ENCODE data around the gene ARHGAP30. TPM values are rescaled to one million over a fixed set of nuclear protein-coding genes. Genes with fewer than 3 reads are reported as not detected.
A peak's percentile ranks its signal among the peaks of the same experiment; 100 is the strongest.

ARHGAP30 gene
- total RNA-seq, 1 experiment from 2014 or later = 1.7 TPM

GRCh38 chr1:161051219-161051618, 18.5 kb downstream of the ARHGAP30 start:
- intact Hi-C loops (cut with micrococcal nuclease; ENCODE audit: unreplicated experiment) = no loop called here
- Mint-ChIP-seq H3K4me3 (ENCODE audit: low read depth, unreplicated experiment) (no peak overlapping the region), H3K27ac (ENCODE audit: unreplicated experiment) (no peak overlapping the region), H3K4me1 (ENCODE audit: low read depth, unreplicated experiment) (no peaks in the 10 kb centered on the region), H3K27me3 (ENCODE audit: unreplicated experiment) (no peaks in the 10 kb centered on the region), H3K36me3 (ENCODE audit: insufficient read depth, unreplicated experiment) (peaks cover 31% of the 10 kb centered on the region), H3K9me3 (ENCODE audit: low read depth, unreplicated experiment) (peaks cover 9% of the 10 kb centered on the region)
- BruUV-seq (replicated peaks) = no TSS peak
- CTCF ChIA-PET = interaction anchor here (0.8 kb wide), 1 partner anchor 30 kb away, joined by 5 read pairs; the partner anchor contains the start of gene F11R
- no peak for DNase-seq
- TF ChIP-seq CTCF (IDR thresholded peaks at IDR 0.05; ENCODE audit: unreplicated experiment) = no peak

- intact Hi-C loops (cut with micrococcal nuclease; ENCODE audit: unreplicated experiment) = loop anchor here (5.0 kb wide), 1 partner anchor 33 kb away; no protein-coding TSS in a partner anchor
- Mint-ChIP-seq H3K27me3 (ENCODE audit: unreplicated experiment) (no peaks in the 10 kb centered on the region), H3K27ac (ENCODE audit: unreplicated experiment) (peak overlapping the region; percentile 68), H3K36me3 (ENCODE audit: insufficient read depth, unreplicated experiment) (peaks cover 52% of the 10 kb centered on the region), H3K4me3 (ENCODE audit: low read depth, unreplicated experiment) (no peak overlapping the region), H3K9me3 (ENCODE audit: low read depth, unreplicated experiment) (peaks cover 9% of the 10 kb centered on the region), H3K4me1 (ENCODE audit: low read depth, unreplicated experiment) (no peaks in the 10 kb centered on the region)
- no peak for DNase-seq
- CTCF ChIA-PET = interaction anchor here (0.6 kb wide), 1 partner anchor 594 kb away, joined by 3 read pairs; no protein-coding TSS in a partner anchor
- no TSS peak for BruUV-seq (replicated peaks)
- no peak for TF ChIP-seq CTCF (IDR thresholded peaks at IDR 0.05; ENCODE audit: unreplicated experiment)
Measured at GRCh38 chr1:161048949-161049722, 20.6 kb downstream of the ARHGAP30 start.

- no peaks in the 10 kb centered on the region for H3K27me3 Mint-ChIP-seq (ENCODE audit: unreplicated experiment)
- CTCF ChIA-PET = interaction anchor here (1.0 kb wide), 1 partner anchor 9 kb away, joined by 3 read pairs; the partner anchor contains the start of gene TSTD1
- TF ChIP-seq CTCF (IDR thresholded peaks at IDR 0.05; ENCODE audit: unreplicated experiment) = no peak
- intact Hi-C loops (cut with micrococcal nuclease; ENCODE audit: unreplicated experiment) = loop anchor here (5.0 kb wide), 1 partner anchor 35 kb away; no protein-coding TSS in a partner anchor
- no TSS peak for BruUV-seq (replicated peaks)
- DNase-seq = no peak
- peaks cover 54% of the 10 kb centered on the region for H3K36me3 Mint-ChIP-seq (ENCODE audit: insufficient read depth, unreplicated experiment)
- peak overlapping the region; percentile 68 for H3K27ac Mint-ChIP-seq (ENCODE audit: unreplicated experiment)
- no peaks in the 10 kb centered on the region for H3K4me1 Mint-ChIP-seq (ENCODE audit: low read depth, unreplicated experiment)
- peaks cover 7% of the 10 kb centered on the region for H3K9me3 Mint-ChIP-seq (ENCODE audit: low read depth, unreplicated experiment)
- no peak overlapping the region for H3K4me3 Mint-ChIP-seq (ENCODE audit: low read depth, unreplicated experiment)
Measured at GRCh38 chr1:161047436-161048420, 22.0 kb downstream of the ARHGAP30 start.

- CTCF ChIA-PET = interaction anchor here (0.6 to 1.9 kb wide), 5 partner anchors 8 to 69 kb away, joined by 3 to 17 read pairs (median 4); partner anchors contain the start of genes F11R, NECTIN4 and TSTD1
- intact Hi-C loops (cut with micrococcal nuclease; ENCODE audit: unreplicated experiment) = loop anchor here (5.0 kb wide), 1 partner anchor 36 kb away; no protein-coding TSS in a partner anchor
- no peaks in the 10 kb centered on the region for H3K4me1 Mint-ChIP-seq (ENCODE audit: low read depth, unreplicated experiment)
- DNase-seq = no peak
- peaks cover 7% of the 10 kb centered on the region for H3K9me3 Mint-ChIP-seq (ENCODE audit: low read depth, unreplicated experiment)
- peaks cover 47% of the 10 kb centered on the region for H3K36me3 Mint-ChIP-seq (ENCODE audit: insufficient read depth, unreplicated experiment)
- peak overlapping the region; percentile 88 for H3K4me3 Mint-ChIP-seq (ENCODE audit: low read depth, unreplicated experiment)
- H3K27me3 Mint-ChIP-seq (ENCODE audit: unreplicated experiment) = no peaks in the 10 kb centered on the region
- BruUV-seq (replicated peaks) = no TSS peak
- peak overlapping the region; percentile 95 for H3K27ac Mint-ChIP-seq (ENCODE audit: unreplicated experiment)
- TF ChIP-seq CTCF (IDR thresholded peaks at IDR 0.05; ENCODE audit: unreplicated experiment) = no peak
Measured at GRCh38 chr1:161046605-161047228, 23.0 kb downstream of the ARHGAP30 start.

Data from Calu3 (cell line).